ENCODE results near the gene B3GNT8.
"Not testable (repeated sequence)": the region's sequence is repeated elsewhere in the genome, so short reads cannot be mapped to it uniquely, and the experiment has no call there.

B3GNT8 gene

GRCh38 chr19:41426952-41427646 lies at the start of gene B3GNT8:
TSS of gene B3GNT8 (minus strand) at chr19:41427374. CDS start at chr19:41426778, 596 bp downstream.
- peak; percentile 34 for DNase-seq (ENCODE audit: low read depth)

GRCh38 chr19:41476583-41476982 lies 49.4 kb upstream of the B3GNT8 start:
- no peak for DNase-seq (ENCODE audit: low read depth)

GRCh38 chr19:41463257-41464256 lies 36.4 kb upstream of the B3GNT8 start:
- not testable (repeated sequence) for DNase-seq (ENCODE audit: low read depth)

- no peak for DNase-seq (ENCODE audit: low read depth)
These were observed 35.3 kb upstream of the B3GNT8 start for GRCh38 chr19:41462497-41462896.

GRCh38 chr19:41457241-41457640 lies 30.1 kb upstream of the B3GNT8 start:
- no peak for DNase-seq (ENCODE audit: low read depth)

- DNase-seq (ENCODE audit: low read depth), result no peak
These were observed 29.3 kb upstream of the B3GNT8 start for GRCh38 chr19:41456342-41456918.

- DNase-seq (ENCODE audit: low read depth), result no peak
These were observed 28.8 kb upstream of the B3GNT8 start for GRCh38 chr19:41455936-41456335.

GRCh38 chr19:41452584-41453275 lies 25.6 kb upstream of the B3GNT8 start:
- DNase-seq (ENCODE audit: low read depth), result no peak

GRCh38 chr19:41449865-41450178 lies 22.6 kb upstream of the B3GNT8 start:
- no peak for DNase-seq (ENCODE audit: low read depth)

- DNase-seq (ENCODE audit: low read depth), result peak; percentile 63
These were observed 22.1 kb upstream of the B3GNT8 start for GRCh38 chr19:41449079-41449864.

GRCh38 chr19:41447732-41448332 lies 20.7 kb upstream of the B3GNT8 start:
- no peak for DNase-seq (ENCODE audit: low read depth)

GRCh38 chr19:41445575-41445974 lies 18.4 kb upstream of the B3GNT8 start:
- no peak for DNase-seq (ENCODE audit: low read depth)

- DNase-seq (ENCODE audit: low read depth), result no peak
These were observed 16.8 kb upstream of the B3GNT8 start for GRCh38 chr19:41443813-41444455.

- DNase-seq (ENCODE audit: low read depth), result no peak
These were observed 15.5 kb upstream of the B3GNT8 start, which contains the start of gene ERICH4 for GRCh38 chr19:41442473-41443355. TSS of gene ERICH4 (plus strand) at chr19:41443156. CDS start at chr19:41443170, 14 bp downstream.

GRCh38 chr19:41441321-41441945 lies 14.3 kb upstream of the B3GNT8 start:
- no peak for DNase-seq (ENCODE audit: low read depth)

GRCh38 chr19:41439441-41440222 lies 12.5 kb upstream of the B3GNT8 start, which contains the start of gene DMAC2:
TSS of gene DMAC2 (minus strand) at chr19:41439912. CDS start at chr19:41439899, 13 bp downstream.
- peak; percentile 91 for DNase-seq (ENCODE audit: low read depth)

- DNase-seq (ENCODE audit: low read depth), result no peak
These were observed 10.9 kb upstream of the B3GNT8 start for GRCh38 chr19:41437944-41438574.

- DNase-seq (ENCODE audit: low read depth), result no peak
These were observed 9.4 kb upstream of the B3GNT8 start for GRCh38 chr19:41436674-41436951.
